ENCODE measurements around the gene BABAM1. TPM values are rescaled to one million over a fixed set of nuclear protein-coding genes. Genes with fewer than 3 reads are reported as not detected.
A peak's percentile ranks its signal among the peaks of the same experiment; 100 is the strongest.

Gene BABAM1
- total RNA-seq, 6 donors from 2014 or later: 45.1 to 95.3 (median 82.3) TPM

DNA sequence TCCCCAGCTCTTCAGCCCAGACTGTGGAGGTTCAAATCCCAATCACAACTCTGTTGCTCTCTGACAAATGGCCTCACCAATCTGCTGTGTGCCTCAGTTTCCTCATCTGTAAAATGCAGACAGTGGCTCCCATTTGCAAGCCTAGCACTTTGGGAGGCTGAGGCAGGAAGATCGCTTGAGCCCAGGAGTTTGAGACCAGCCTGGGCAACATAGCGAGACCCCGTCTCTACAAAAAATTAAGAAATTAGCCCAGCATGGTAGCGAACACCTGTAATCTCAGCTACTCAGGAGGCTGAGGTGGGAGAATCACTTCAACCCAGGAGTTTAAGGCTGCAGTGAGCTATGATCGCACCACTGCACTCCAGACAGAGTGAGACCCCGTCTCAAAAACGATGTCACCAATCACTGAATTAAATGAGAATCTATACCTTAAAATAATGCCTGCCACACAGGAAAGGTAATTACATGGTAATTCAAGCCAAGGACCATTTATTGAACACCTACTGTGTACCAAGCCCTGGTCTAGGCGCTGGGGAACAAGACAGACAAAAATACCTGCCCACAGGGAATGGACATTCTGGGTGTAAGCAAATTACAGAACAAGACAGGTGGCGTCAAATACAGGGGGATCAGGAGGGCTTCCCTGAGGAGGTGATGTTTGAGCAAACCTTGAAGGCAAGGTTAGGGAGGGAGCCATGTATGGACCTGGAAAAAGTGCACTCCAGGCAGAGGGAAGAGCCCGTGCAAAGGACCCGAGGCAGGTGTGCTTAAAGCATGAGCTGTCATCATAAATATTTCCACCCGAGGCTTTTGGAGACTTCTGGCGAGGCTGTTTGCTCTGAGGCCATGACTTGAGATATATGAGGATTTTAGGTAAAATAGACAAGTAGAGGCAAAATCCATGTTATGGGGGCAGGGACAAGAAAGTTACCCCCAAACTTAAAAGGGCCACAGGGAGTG is 29.2 kb upstream of the BABAM1 start:
- TF ChIP-seq, protein P1, sequence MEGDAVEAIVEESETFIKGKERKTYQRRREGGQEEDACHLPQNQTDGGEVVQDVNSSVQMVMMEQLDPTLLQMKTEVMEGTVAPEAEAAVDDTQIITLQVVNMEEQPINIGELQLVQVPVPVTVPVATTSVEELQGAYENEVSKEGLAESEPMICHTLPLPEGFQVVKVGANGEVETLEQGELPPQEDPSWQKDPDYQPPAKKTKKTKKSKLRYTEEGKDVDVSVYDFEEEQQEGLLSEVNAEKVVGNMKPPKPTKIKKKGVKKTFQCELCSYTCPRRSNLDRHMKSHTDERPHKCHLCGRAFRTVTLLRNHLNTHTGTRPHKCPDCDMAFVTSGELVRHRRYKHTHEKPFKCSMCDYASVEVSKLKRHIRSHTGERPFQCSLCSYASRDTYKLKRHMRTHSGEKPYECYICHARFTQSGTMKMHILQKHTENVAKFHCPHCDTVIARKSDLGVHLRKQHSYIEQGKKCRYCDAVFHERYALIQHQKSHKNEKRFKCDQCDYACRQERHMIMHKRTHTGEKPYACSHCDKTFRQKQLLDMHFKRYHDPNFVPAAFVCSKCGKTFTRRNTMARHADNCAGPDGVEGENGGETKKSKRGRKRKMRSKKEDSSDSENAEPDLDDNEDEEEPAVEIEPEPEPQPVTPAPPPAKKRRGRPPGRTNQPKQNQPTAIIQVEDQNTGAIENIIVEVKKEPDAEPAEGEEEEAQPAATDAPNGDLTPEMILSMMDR (IDR thresholded peaks at IDR 0.05): no peak
- no peak for TF ChIP-seq POLR2A (IDR thresholded peaks at IDR 0.05)
- TF ChIP-seq EP300 (IDR thresholded peaks at IDR 0.05): no peak
- no peak for TF ChIP-seq POLR2AphosphoS5 (IDR thresholded peaks at IDR 0.05)
- Histone ChIP-seq H3K4me3 (no peak overlapping the region), H3K9me3 (no peaks in the 10 kb centered on the region), H3K27ac (no peak overlapping the region), H3K4me1 (peaks cover 37 to 72% (median 49%) of the 10 kb centered on the region in 4 donors), H3K27me3 (no peaks in the 10 kb centered on the region), H3K36me3 (peaks cover 0 to 25% (median 12%) of the 10 kb centered on the region in 4 donors)
- 94 to 95% methylated on average over 13 of the region's 13 CpGs for WGBS, 2 donors
- no peak for ATAC-seq (ENCODE audit: low FRiP score in 2 of 2)
- no peak for DNase-seq

DNA sequence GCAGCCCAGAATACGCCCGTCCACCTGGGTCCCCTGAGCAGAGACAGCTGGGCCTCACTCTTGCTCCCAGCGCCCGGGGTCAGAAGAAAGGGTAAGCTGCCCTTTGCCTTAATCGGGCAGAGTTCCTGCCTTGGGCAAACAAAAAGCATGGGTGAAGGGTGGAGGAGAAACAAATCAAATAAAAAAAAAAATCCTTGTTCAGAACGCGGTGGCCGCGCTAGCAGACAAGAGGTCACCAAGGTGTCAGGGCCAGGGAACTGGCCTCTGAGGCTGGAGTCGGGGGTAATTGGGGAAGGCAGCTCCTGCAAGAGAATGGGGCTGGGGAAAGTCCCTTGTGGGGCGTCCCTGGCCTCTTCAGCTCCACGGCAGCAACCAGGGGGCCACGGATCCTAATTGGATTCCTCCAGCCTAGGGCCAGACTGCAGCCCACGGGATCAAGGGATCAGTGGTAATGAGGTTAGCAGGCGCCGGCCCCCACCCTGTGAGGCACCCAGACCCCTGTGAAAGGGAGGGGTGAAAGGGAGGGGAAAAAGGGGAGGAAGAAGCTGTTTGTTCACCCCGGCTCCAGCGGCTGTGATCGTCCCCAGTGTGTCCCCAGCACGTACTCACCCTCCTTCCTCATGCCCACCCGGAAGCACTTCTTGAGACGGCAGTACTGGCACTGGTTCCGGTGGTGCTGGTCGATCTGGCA is 27.0 kb upstream of the BABAM1 start:
- Histone ChIP-seq H3K36me3 (peaks cover 0 to 17% (median 6%) of the 10 kb centered on the region in 4 donors), H3K27ac (peak overlapping the region; percentile 53 to 90 (median 69)), H3K4me1 (peaks cover 28 to 79% (median 51%) of the 10 kb centered on the region in 4 donors), H3K4me3 (no peak overlapping the region), H3K27me3 (no peaks in the 10 kb centered on the region), H3K9me3 (no peaks in the 10 kb centered on the region)
- ATAC-seq (ENCODE audit: low FRiP score in 2 of 2) (no peak), DNase-seq (no peak)
- TF ChIP-seq POLR2AphosphoS5 (IDR thresholded peaks at IDR 0.05) (no peak), POLR2A (IDR thresholded peaks at IDR 0.05) (no peak)
- 64 to 68% methylated on average over 24 of the region's 24 CpGs for WGBS, 2 donors

DNA sequence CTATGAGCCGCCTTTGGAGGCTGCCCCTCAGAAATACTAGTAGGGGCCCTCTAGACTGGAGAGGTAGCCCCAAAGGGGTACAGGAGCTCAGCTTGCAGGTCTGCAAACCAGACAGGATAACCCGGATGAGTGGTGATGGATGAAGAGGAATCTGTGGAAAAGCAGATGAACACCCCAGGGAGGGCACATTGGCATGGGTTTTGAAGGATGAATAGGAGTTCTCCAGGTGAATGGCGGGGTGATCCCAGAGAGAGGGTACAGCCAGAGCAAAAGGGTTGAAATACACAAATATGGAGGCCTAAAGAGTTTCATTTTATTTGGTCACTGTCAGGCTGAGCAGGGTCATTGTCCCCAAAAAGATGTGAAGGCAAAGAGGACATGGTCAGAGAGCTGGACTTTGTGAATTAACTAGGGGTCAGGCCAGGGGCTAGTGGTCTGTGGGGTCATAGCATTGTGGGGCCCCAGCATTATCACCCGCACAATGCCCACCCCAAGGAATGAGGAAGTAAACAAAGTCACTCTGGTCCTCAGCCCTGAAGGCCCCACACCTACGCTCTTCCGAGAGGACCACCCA is 26.3 kb upstream of the BABAM1 start:
- 87 to 95% methylated on average over 5 to 6 of the region's 6 CpGs for WGBS, 2 donors
- DNase-seq (no peak), ATAC-seq (ENCODE audit: low FRiP score in 2 of 2) (no peak)
- H3K9me3 ChIP-seq: no peaks in the 10 kb centered on the region
- no peak overlapping the region for H3K4me3 ChIP-seq
- H3K27me3 ChIP-seq: no peaks in the 10 kb centered on the region
- H3K27ac ChIP-seq: peak overlapping the region; percentile 53 to 90 (median 69)
- TF ChIP-seq POLR2A (IDR thresholded peaks at IDR 0.05): no peak
- TF ChIP-seq, protein P1 (IDR thresholded peaks at IDR 0.05): no peak
- no peak for TF ChIP-seq EP300 (IDR thresholded peaks at IDR 0.05)
- no peak for TF ChIP-seq POLR2AphosphoS5 (IDR thresholded peaks at IDR 0.05)
- H3K4me1 ChIP-seq: peaks cover 26 to 71% (median 47%) of the 10 kb centered on the region in 4 donors
- H3K36me3 ChIP-seq: peaks cover 0 to 17% (median 6%) of the 10 kb centered on the region in 4 donors

DNA sequence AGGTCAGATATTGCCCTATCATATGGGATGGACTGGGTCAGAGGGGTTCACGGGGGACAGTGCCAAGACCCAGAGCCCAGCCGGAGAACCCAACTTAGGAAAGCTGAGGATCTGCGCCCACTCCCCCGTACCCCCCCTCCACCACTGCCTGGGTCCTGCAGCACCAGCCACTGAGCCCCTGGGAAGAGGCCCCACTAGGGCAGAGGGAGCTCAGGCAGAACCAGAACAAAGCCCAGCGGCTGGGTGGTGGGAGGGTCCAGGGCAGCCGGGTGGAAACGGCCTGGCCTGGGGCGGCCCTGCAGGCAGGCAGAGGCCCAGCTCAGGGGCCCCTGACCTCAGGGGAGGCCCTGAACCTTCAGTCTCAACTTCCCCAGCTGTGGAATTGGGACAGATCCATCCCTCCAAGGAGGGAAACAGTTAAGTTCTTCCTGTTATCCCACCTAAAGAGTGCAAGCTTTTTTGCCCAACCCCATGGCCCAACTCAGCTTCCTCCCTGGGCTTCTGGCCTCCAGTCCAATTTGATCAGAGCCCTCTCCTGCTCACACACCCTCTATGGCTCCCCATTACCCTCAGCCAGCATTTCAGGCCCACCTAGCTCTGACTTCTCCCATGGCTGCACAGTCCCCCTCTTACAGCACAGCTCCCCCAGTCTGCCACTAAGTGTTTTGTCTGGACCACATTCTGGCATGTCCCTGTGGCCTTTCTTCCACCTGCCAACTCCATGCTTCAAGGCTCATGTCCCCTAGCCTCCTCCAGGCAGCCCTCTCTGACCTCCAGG is 24.6 kb upstream of the BABAM1 start:
- WGBS, 2 donors: 100% methylated on average over 1 to 5 of the region's 8 CpGs

More for the DNA sequence above, 24.6 kb upstream of the BABAM1 start:
- no peaks in the 10 kb centered on the region for H3K9me3 ChIP-seq
- no peak for DNase-seq
- H3K36me3 ChIP-seq: peaks cover 0 to 16% (median 6%) of the 10 kb centered on the region in 4 donors
- no peak for ATAC-seq (ENCODE audit: low FRiP score in 2 of 2)
- peaks cover 28 to 72% (median 50%) of the 10 kb centered on the region in 4 donors for H3K4me1 ChIP-seq
- H3K27ac ChIP-seq: peak overlapping the region; percentile 81 to 90 (median 88)
- peak overlapping the region in 2 of 4 donors; percentile 92 to 95 for H3K4me3 ChIP-seq
- H3K27me3 ChIP-seq: no peaks in the 10 kb centered on the region
- TF ChIP-seq POLR2A (IDR thresholded peaks at IDR 0.05) (no peak), POLR2AphosphoS5 (IDR thresholded peaks at IDR 0.05) (no peak), EP300 (IDR thresholded peaks at IDR 0.05) (no peak)
- TF ChIP-seq, protein P1 (IDR thresholded peaks at IDR 0.05): no peak

Measured in upper lobe of left lung (tissue), 6 donors.